HG03342 (cell line): ENCODE measurements around the gene PHACTR3.
A peak's percentile ranks its signal among the peaks of the same experiment; 100 is the strongest.

Experiments used
- ATAC-seq: cut with Tn5 transposase; IDR thresholded peaks from one replicate; pipeline ENCODE4 v1.9.1; 2021; ENCODE audit warnings: mild to moderate bottlenecking, moderate library complexity; ENCODE audit not compliant: unreplicated experiment

Gene PHACTR3

GRCh38 chr20:59588236-59588855 lies 16.0 kb upstream of the PHACTR3 start:
- ATAC-seq = no peak

DNA sequence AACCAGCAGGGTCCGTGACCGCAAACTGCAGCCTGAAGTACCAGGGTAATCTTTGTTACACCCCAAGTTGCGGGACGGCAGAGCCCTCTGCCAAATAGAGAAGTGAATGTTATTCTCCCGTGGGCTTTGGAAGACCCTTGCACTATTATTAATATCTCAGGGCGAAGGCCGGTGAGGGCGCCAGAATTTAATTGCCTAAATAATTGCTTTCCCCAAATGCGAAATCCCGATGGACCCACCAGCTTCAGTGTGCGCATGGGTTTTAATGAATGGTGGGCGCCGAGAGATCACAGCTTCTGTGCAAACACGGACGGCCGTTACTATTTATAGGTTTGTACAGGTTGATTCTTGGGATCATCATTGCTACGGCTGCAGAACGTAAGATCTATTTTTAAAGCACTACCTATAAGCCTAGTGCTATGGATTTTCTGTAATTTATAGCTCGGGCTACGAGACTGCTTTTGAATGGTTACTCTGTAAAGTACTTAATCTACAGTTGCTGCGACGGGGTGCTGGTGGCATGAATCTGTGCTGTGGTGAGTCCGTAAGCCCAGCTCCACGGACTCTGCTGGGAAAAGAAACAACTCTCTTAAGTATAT lies 15.2 kb upstream of the PHACTR3 start:
- ATAC-seq = no peak

DNA sequence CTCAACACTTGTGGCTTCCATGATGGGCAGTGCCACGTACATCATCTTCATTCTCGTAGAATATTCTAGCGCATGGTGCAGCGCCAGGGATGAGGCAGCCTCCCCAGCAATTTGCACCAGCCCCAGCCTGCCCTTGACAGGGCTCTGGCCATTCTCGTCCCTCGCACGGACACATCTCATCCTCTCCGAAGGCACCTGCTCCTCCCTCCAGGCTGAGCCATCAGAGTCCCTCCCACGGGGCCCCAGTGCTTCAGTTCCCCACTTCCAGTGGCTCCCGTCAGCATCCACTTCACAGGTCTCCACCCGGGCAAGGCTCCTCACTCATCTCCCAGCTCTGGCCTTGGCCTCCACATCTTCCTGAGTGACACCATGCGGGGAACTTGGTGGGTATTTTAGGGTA lies 13.3 kb upstream of the PHACTR3 start:
- no peak for ATAC-seq

- ATAC-seq = no peak
Observed at GRCh38 chr20:59596690-59597089, 7.7 kb upstream of the PHACTR3 start.

DNA sequence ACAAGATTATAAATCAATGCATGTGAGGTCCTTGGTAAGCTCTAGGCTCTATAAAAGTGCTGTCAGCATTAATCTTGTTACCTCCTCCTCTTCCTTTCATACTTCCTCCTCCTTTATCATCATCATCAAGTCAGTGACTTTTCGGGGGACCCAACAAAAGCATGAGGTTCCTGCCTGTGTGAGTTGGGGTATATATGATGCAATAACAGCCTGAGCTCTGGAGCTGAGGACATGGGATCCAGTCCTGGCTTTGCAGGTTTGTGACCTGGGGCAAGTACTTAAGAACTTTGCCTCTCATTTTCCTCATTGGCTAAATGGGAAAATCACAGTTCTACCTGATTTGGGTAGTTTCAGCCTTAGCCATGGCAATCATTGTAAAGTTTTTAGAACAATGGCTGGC lies 7.1 kb upstream of the PHACTR3 start:
- no peak for ATAC-seq

DNA sequence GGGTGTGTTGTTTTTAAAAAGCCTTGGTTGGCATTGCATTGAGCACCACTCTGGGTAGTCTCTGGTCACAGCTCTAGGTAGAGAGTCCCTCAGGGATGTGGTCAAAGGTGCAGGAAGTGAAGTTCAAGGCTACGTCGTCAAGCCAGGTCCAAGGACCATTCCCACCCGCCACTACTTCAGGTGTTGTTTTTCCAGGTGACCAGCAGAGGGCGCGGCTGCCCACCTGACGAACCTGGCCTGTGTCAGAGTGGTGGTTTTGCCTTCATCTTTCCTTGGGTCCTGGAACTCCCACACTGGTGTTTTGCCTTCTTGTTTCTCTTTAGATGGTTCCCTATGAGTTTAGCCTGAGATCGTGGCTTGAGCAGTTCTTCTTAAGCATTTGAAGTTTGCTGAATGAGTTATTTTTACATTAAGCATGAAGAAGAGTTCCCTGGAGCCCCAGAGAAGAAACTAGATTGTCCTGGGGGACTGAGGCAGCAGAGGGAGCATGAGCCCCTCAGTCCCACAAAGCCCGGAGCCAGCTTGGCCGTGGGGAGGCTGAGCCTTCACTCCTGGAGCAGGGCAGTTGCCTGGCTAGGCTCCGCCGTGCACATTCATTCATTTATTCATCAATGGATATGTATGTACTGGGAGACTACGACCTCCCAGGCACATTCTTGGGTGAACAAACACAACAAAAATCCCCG lies 5.6 kb upstream of the PHACTR3 start:
- ATAC-seq = peak; percentile 64

DNA sequence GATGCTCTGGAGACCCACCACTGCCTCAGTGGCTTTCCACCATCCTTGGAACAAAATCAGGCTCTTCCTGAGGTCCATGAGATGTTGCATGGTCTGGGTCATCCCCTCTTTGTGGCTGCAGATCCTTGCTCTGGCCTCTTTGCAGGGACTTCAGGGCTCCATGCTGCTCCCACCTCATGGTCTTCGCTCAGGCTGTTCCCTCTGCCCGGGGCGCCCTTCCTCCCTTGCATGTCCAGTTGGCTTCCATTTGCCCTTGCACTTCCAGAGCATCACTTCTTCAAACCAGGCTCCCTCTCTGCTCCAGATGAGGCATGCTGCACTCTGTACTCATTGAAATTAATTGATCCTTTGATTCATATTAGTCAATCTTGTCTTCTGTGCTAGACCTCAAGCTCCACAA lies 4.4 kb upstream of the PHACTR3 start:
- ATAC-seq = no peak

- ATAC-seq = no peak
Observed at GRCh38 chr20:59600472-59600871, 3.9 kb upstream of the PHACTR3 start.

- no peak for ATAC-seq
Observed at GRCh38 chr20:59602546-59603080, 1.7 kb upstream of the PHACTR3 start.

DNA sequence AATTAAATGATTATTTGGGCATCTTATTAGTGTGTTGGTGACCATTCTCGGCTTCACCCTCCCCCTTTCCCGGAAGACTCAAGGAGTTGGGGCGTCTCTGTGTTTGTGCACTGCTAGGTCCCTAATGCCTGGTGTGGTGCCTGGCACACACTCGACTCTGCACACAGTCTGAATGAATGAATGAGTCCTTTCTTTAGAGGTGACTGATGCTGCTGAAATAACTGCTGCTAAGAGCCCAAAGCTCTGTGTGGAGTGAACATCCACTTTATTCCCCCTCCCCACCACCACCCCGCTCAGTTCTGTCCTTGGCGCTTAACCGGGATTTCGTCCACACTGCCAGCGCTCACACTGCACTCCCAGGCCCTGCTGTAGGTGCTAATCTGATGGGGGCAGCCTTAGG lies 1.2 kb upstream of the PHACTR3 start:
- no peak for ATAC-seq

DNA sequence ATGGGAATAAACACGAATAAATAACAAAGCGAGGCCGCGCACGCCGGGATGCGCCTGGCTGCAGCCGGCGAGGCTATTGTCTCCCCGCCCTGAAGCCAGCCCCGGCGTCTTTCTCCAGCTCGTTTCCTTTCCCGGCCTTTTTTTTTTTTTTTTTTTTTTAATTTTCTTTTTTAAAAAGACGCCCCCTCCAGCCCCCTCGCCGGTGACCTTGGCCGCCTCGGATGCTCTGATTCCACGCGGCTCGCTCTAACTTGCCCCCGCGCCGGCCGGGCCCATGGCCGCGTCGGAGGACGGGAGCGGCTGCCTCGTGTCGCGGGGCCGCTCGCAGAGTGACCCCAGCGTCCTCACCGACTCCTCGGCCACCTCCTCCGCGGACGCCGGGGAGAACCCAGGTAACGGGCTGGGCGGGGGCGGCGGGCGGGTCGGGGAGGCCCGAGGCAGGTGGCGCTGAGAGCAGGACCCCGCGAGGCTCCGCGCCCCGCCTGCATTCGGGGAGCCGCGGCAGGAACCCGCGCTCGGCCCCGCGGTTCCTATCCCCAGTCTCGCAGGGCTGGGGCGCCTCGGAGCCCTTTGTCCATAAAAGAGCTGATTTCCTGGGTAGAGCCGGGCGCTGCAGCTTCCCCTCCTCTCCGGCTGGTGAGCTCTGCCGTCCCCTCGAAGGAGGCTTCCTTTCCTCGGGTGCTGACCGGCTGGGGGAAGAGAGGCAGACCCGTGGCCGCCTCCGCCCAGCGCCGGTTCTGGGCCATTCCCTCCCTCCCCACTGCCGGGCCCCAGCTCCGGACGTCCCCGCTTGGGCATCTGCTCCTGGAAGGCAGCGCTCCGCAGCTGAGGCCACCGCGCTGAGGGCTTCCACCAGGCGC lies 631 bp downstream of the PHACTR3 start:
- ATAC-seq = no peak

DNA sequence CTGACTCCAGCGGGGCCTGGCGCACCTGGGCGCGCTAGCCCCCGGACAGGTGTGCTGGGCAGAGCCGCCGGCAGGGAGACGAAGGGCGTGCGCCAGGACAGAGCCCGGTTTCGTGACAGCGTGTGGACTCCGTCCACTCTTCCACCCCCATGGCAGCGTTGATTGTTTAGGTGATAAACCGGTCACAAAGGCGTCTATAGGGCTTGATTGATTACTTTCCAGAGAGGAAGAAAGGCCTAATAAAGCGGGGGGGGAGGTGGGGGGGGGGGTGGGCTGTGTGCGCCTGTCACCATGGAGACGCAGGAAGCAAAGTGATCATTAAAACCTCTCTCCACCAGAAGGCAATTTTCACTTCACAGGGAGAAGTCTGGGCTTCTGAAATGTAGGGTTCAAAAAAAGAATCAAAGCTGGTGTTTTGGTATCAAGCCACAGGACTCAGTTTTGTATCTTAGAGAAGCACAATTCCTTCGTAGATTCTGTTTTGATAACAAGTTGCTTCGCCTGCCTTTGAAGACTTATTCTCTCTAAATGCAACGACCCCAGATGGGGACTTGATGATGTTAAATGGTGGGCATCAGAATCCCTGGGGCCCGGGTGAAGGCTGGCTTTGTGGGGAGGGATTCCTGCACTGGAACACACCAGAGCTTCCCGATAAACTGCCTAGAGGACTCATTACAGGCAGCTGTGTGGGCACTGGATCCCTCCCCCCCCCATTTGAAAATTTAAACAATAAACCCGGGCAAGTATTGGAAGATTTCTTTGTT lies 1.4 kb downstream of the PHACTR3 start:
- ATAC-seq = no peak

DNA sequence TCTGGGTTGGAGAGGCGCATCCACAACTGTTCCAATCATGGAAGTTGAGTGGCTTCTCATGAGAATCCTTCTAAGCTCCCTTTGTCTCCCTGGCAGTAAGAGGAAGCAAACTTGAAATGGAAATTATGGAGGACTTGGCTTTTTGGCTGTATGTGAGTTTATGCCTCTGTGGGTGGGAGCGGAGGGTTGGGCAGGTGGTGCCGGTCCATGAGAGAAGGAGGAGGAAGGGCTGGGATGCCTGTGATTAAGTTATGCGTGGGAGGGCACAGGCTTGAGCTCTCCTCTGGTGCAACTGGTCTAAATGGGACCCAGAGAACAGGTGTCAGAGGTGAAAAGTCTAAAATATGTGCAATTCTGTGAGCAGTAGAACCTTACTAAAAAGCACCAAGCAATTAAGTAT lies 2.2 kb downstream of the PHACTR3 start:
- ATAC-seq = no peak

DNA sequence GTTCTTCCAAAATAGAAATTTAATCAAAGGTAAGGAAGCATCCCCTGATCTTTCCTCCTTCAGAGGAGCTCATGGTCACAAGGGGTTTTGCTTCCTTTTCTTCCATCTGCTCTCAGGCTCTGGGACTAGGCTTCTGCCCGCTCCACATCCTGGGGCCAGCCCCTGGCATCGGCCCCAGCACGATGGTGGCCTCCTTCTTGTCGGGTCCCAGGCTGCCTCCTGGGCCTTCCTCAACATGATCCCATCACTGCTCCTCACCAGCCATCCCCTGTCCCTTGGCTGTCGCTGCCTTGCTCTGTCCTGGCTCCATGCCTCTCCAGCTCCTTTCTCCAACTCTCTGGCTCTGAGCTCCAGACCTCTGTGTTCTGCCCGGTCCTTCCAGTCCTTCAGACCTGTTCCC lies 4.1 kb downstream of the PHACTR3 start:
- ATAC-seq = no peak

GRCh38 chr20:59608871-59609270 lies 4.5 kb downstream of the PHACTR3 start:
- ATAC-seq = no peak

GRCh38 chr20:59611286-59611685 lies 6.9 kb downstream of the PHACTR3 start:
- no peak for ATAC-seq

GRCh38 chr20:59613861-59614260 lies 9.5 kb downstream of the PHACTR3 start:
- ATAC-seq = no peak

- no peak for ATAC-seq
Observed at GRCh38 chr20:59614714-59615113, 10.4 kb downstream of the PHACTR3 start.

- no peak for ATAC-seq
Observed at GRCh38 chr20:59616306-59616705, 12.0 kb downstream of the PHACTR3 start.

GRCh38 chr20:59617221-59617620 lies 12.9 kb downstream of the PHACTR3 start:
- ATAC-seq = no peak

DNA sequence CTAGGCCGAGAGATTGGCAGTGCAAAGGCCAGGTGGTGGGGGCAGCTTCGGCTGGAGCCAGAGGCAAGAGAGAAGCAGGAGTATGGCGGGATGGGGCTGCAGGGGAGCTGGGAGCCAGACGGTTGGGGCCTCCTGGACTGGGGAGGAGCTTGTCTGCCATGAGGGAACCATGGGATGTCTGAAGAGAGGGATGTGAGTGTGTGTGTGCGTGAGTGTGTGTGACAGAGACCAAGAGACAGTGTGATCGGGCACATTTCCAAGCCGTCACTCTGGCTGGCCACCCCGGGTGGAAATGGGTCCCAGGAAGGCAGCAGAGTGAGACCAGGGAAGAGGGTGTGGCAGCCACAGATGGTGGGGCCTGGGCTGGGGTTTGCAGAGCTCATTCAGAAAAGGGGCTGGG lies 13.8 kb downstream of the PHACTR3 start:
- no peak for ATAC-seq
